Mucosa of stomach (tissue), 1 donor: ENCODE measurements around the gene LIMK2.
A peak's percentile ranks its signal among the peaks of the same experiment; 100 is the strongest.
"Not testable (repeated sequence)": the region's sequence is repeated elsewhere in the genome, so short reads cannot be mapped to it uniquely, and the experiment has no call there.

Experiments used
- H3K27me3 ChIP-seq: one replicate; pipeline ENCODE4 v1.7.0; 2013; ENCODE audit warnings: mild to moderate bottlenecking, low read length; ENCODE audit not compliant: control insufficient read depth, insufficient read depth
- H3K36me3 ChIP-seq: one replicate; pipeline ENCODE4 v1.7.0; 2013; ENCODE audit warnings: low read length; ENCODE audit not compliant: control insufficient read depth, insufficient read depth
- H3K4me1 ChIP-seq: one replicate; pipeline ENCODE4 v1.7.0; 2013; ENCODE audit warnings: mild to moderate bottlenecking, low read length; ENCODE audit not compliant: control insufficient read depth, insufficient read depth
- H3K4me3 ChIP-seq: one replicate; pipeline ENCODE4 v1.7.0; 2013; ENCODE audit warnings: low read length
- H3K9ac ChIP-seq: one replicate; pipeline ENCODE4 v1.7.0; 2013; ENCODE audit warnings: mild to moderate bottlenecking, low read length, moderate library complexity
- H3K9me3 ChIP-seq: one replicate; pipeline ENCODE4 v1.7.0; 2013; ENCODE audit warnings: mild to moderate bottlenecking, low read length, moderate library complexity; ENCODE audit not compliant: control insufficient read depth
- donor health status: Pancreatic carcinoma.

LIMK2 gene

DNA sequence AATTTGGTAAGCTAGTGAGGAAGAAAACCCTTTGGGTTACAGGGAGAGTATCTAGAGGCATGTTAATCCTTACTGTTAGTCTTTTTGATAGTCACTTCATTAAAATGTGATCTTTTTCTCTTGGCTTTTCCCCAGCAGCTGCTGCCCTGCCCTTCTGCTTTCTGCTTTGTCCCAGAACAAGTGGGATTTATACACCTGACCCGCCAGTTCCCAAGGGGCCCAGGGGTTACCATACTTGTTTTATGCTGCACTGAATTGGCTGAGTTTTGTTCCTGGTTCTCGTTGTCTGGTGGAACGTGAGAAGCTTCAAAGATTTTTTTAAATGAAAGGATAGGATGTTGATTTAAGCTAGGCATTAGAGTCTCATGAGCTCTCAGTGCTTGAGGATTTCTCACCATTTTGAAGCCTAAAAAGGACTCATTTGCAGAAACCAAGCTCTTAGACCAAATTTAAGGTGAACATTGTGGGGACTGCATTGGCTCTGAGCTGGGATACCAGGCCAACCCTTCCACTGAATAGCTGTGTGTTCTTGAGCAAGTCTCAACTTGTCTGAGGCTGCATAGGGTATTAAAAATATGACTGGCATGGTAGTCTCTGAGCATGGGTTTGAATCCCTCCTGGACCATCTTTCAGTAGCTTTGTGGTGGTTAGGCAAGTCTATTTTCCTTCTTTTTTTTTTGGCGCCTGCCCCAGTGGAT is 6.6 kb downstream of the LIMK2 start:
- Histone ChIP-seq H3K36me3 (no peaks in the 10 kb centered on the region), H3K27me3 (no peaks in the 10 kb centered on the region), H3K9me3 (no peaks in the 10 kb centered on the region), H3K4me1 (peaks cover 68% of the 10 kb centered on the region), H3K9ac (no peak overlapping the region), H3K4me3 (no peak overlapping the region)

DNA sequence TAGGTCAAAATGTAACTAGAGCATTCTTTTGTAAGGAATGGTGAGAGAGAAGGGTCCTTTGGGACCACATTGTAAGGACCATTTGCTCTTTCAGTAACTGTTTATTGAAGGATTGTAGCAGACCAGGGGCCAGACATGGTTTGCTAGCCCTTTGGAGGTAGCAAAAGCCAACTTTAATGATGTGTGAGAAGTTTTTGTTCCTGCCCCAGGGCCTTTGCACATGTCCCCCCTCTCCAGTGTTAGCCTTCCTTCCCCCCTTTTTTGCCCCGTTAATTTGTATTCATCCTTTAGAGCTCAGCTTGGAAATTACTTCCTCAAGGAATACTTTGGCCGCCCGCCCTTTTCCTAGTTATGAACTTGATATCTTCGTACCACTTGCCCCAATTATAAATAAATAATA is 9.0 kb downstream of the LIMK2 start:
- Histone ChIP-seq H3K9me3 (no peaks in the 10 kb centered on the region), H3K9ac (no peak overlapping the region), H3K27me3 (no peaks in the 10 kb centered on the region), H3K4me3 (no peak overlapping the region), H3K4me1 (peaks cover 64% of the 10 kb centered on the region), H3K36me3 (no peaks in the 10 kb centered on the region)

DNA sequence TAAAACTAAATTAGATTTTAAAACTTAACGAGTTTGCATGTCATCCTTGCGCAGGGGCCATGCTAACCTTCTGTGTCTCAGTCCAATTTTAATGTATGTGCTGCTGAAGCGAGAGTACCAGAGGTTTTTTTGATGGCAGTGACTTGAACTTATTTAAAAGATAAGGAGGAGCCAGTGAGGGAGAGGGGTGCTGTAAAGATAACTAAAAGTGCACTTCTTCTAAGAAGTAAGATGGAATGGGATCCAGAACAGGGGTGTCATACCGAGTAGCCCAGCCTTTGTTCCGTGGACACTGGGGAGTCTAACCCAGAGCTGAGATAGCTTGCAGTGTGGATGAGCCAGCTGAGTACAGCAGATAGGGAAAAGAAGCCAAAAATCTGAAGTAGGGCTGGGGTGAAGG is 10.6 kb downstream of the LIMK2 start:
- peaks cover 67% of the 10 kb centered on the region for H3K4me1 ChIP-seq

GRCh38 chr22:31223786-31224191 is 11.7 kb downstream of the LIMK2 start:
- H3K4me1 ChIP-seq = peaks cover 67% of the 10 kb centered on the region
- H3K4me3 ChIP-seq = no peak overlapping the region
- no peaks in the 10 kb centered on the region for H3K9me3 ChIP-seq
- no peaks in the 10 kb centered on the region for H3K27me3 ChIP-seq
- H3K9ac ChIP-seq = no peak overlapping the region
- H3K36me3 ChIP-seq = no peaks in the 10 kb centered on the region

More for the DNA sequence above, 10.6 kb downstream of the LIMK2 start:
- Histone ChIP-seq H3K9ac (no peak overlapping the region), H3K27me3 (no peaks in the 10 kb centered on the region), H3K36me3 (no peaks in the 10 kb centered on the region), H3K9me3 (no peaks in the 10 kb centered on the region), H3K4me3 (no peak overlapping the region)

DNA sequence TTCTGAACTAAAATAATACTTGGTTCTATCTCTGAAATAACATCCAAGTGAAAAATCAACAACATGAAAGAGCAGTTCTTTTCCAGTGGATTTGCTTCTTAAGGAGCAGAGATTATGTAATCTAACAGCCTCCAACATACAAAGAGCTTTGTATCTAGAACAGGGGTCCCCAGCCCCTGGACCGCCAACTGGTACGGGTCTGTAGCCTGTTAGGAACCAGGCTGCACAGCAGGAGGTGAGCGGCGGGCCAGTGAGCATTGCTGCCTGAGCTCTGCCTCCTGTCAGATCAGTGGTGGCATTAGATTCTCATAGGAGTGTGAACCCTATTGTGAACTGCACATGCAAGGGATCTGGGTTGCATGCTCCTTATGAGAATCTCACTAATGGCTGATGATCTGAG is 12.6 kb downstream of the LIMK2 start:
- H3K4me1 ChIP-seq = peaks cover 71% of the 10 kb centered on the region
- H3K9me3 ChIP-seq, H3K36me3 ChIP-seq, H3K27me3 ChIP-seq, H3K9ac ChIP-seq, H3K4me3 ChIP-seq: not testable (repeated sequence)

GRCh38 chr22:31227186-31227585 is 15.1 kb downstream of the LIMK2 start:
- Histone ChIP-seq H3K27me3 (no peaks in the 10 kb centered on the region), H3K36me3 (peaks cover 8% of the 10 kb centered on the region), H3K9ac (no peak overlapping the region), H3K4me1 (peaks cover 90% of the 10 kb centered on the region), H3K9me3 (no peaks in the 10 kb centered on the region), H3K4me3 (no peak overlapping the region)

GRCh38 chr22:31229402-31230079 is 17.4 kb downstream of the LIMK2 start:
- Histone ChIP-seq H3K9me3 (no peaks in the 10 kb centered on the region), H3K27me3 (no peaks in the 10 kb centered on the region), H3K9ac (peak overlapping the region; percentile 5), H3K4me1 (peaks cover 80% of the 10 kb centered on the region), H3K36me3 (peaks cover 8% of the 10 kb centered on the region), H3K4me3 (no peak overlapping the region)

- Histone ChIP-seq H3K27me3 (no peaks in the 10 kb centered on the region), H3K4me1 (peaks cover 81% of the 10 kb centered on the region), H3K9ac (peak overlapping the region; percentile 27), H3K9me3 (no peaks in the 10 kb centered on the region), H3K36me3 (peaks cover 8% of the 10 kb centered on the region), H3K4me3 (no peak overlapping the region)
Measured at GRCh38 chr22:31230155-31230870, 18.2 kb downstream of the LIMK2 start.

GRCh38 chr22:31230871-31231621 is 18.9 kb downstream of the LIMK2 start:
- Histone ChIP-seq H3K4me3 (no peak overlapping the region), H3K27me3 (no peaks in the 10 kb centered on the region), H3K9me3 (no peaks in the 10 kb centered on the region), H3K36me3 (peaks cover 8% of the 10 kb centered on the region), H3K9ac (peak overlapping the region; percentile 27), H3K4me1 (peaks cover 80% of the 10 kb centered on the region)

DNA sequence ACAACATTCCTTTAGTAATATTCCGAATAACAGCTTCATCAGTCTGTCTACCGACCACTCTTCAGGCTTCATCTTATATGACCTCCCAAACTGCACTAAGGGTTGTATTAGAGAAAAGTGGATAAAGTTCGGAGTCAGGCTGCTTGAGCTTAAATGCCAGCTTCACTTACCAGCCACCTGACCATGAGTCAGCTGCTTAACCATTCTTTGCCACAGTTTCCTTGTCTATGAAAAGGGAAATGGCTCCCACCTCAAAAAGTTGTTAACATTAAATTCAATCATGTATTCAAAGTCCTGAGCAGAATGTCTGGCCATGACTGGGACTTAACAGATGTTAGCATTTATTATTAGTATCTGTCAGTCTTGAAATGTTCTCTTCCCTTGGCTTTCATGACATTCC is 20.9 kb downstream of the LIMK2 start:
- H3K27me3 ChIP-seq = no peaks in the 10 kb centered on the region
- no peak overlapping the region for H3K4me3 ChIP-seq
- no peaks in the 10 kb centered on the region for H3K9me3 ChIP-seq
- H3K9ac ChIP-seq = no peak overlapping the region
- H3K36me3 ChIP-seq = peaks cover 8% of the 10 kb centered on the region
- peaks cover 66% of the 10 kb centered on the region for H3K4me1 ChIP-seq

DNA sequence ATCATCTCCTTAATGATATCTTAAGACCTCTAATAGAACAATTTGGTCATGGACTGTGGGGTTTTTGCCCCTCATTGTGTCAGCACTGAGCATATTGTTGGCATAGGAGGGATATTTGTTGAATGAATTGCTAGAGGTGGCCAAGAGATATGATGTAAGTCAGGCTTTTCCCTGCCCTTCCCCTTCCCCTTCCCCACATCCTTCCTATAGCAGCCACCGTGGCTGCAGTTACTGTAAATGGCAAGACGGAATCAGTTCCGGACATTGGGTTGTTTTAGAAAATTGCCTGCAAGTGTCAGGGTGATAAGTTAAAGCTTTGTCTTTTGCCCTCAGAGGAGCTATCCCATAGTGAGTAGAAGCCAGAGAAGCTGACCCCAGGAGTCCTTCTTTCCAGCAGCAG is 23.0 kb downstream of the LIMK2 start:
- Histone ChIP-seq H3K4me3 (no peak overlapping the region), H3K9ac (no peak overlapping the region), H3K4me1 (peaks cover 58% of the 10 kb centered on the region), H3K36me3 (peaks cover 13% of the 10 kb centered on the region), H3K9me3 (no peaks in the 10 kb centered on the region), H3K27me3 (no peaks in the 10 kb centered on the region)

DNA sequence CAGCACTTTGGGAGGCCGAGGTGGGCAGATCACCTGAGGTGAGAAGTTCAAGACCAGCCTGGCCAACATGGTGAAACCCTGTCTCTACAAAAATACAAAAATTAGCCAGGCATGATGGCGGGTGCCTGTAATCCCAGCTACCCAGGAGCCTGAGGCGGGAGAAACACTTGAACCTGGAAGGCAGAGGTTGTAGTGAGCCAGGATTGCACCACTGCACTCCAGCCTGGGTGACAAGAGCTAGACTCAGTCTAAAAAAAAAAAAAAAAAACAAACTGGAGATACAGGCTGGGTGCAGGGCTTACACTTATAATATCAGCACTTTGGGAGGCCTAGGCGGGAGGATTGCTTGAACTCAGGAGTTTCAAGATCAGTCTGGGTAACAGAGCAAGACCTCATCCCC is 23.9 kb downstream of the LIMK2 start:
- H3K36me3 ChIP-seq, H3K4me3 ChIP-seq, H3K9ac ChIP-seq, H3K27me3 ChIP-seq, H3K9me3 ChIP-seq: not testable (repeated sequence)
- H3K4me1 ChIP-seq = peaks cover 51% of the 10 kb centered on the region
